B cell (primary cell): ENCODE results near the gene PRUNE1. TPM values are rescaled to one million over a fixed set of nuclear protein-coding genes. Genes with fewer than 3 reads are reported as not detected.

Experiments
- ATAC-seq: fragments of 200-7000 bp; cut with Tn5 transposase; one replicate; pipeline ENCODE4 v1.10.0; 2021; ENCODE audit warnings: low read depth, mild to moderate bottlenecking, moderate number of reproducible peaks, moderate library complexity
- CTCF ChIA-PET: fragments of 350-600 bp; sonication (Branson Sonifier 250); formaldehyde crosslinking; loops from one replicate; lab custom pipeline; 2021; ENCODE audit warnings: antibody characterized with exemption, inconsistent platforms; lab: Charles Lee
- POLR2A ChIA-PET: fragments of 350-600 bp; sonication (Branson Sonifier 250); formaldehyde crosslinking; loops from one replicate; lab custom pipeline; 2021; ENCODE audit warnings: antibody characterized with exemption; lab: Charles Lee
- DNase-seq: peaks from one replicate; pipeline ENCODE4 v3.0.0; 2013
- H2AFZ ChIP-seq: 2 replicates; pipeline ENCODE4 v1.6.1; 2012; ENCODE audit warnings: mild to moderate bottlenecking, low read depth, low read length; ENCODE audit not compliant: insufficient read depth, poor library complexity, severe bottlenecking
- H3K27ac ChIP-seq, 2 donors: 1 replicate in 1 of 2; 2 replicates in 1 of 2; pipeline ENCODE4 v1.5.1; 2012 to 2013; ENCODE audit warnings: low read length in 2 of 2, mild to moderate bottlenecking in 2 of 2, moderate library complexity in 1 of 2
- H3K27me3 ChIP-seq, 4 experiments: fragments of 200-600 bp in 1 of 4; sonication (generic) in 1 of 4; replicated peaks in 1 of 4; 1 replicate in 2 of 4; 2 replicates in 2 of 4; pipeline versions ENCODE4 v1.6.1 to v1.7.0; 2013 to 2016; ENCODE audit warnings: low read length in 3 of 4, mild to moderate bottlenecking in 2 of 4, mixed read lengths in 1 of 4, moderate library complexity in 1 of 4; ENCODE audit not compliant: insufficient read depth in 4 of 4, control insufficient read depth in 3 of 4; ENCODE audit errors: control extremely low read depth in 1 of 4
- H3K36me3 ChIP-seq, 2 experiments: replicated peaks in 1 of 2; 1 replicate in 1 of 2; 2 replicates in 1 of 2; pipeline versions ENCODE4 v1.6.1 to v1.7.1; 2013; ENCODE audit warnings: low read length in 1 of 2; ENCODE audit not compliant: insufficient read depth in 2 of 2, control insufficient read depth in 1 of 2; ENCODE audit errors: control extremely low read depth in 1 of 2, extremely low read depth in 1 of 2
- H3K4me1 ChIP-seq, 2 donors: fragments of 200-600 bp in 1 of 2; sonication (generic) in 1 of 2; 1 replicate in 1 of 2; 2 replicates in 1 of 2; pipeline versions ENCODE4 v1.5.1 to v1.6.1; 2013 to 2017; ENCODE audit warnings: low read length in 2 of 2; ENCODE audit not compliant: control insufficient read depth in 2 of 2, insufficient read depth in 2 of 2
- H3K4me2 ChIP-seq: replicated peaks from 2 replicates; pipeline ENCODE3; 2012; ENCODE audit warnings: mild to moderate bottlenecking, low read depth, low read length; ENCODE audit not compliant: poor library complexity, severe bottlenecking
- H3K4me3 ChIP-seq, 5 experiments: fragments of 200-600 bp in 1 of 5; sonication (generic) in 1 of 5; 1 replicate in 3 of 5; 2 replicates in 2 of 5; pipeline versions ENCODE4 v1.5.1 to v1.7.0; 2011 to 2016; ENCODE audit warnings: low read length in 4 of 5, mild to moderate bottlenecking in 4 of 5, low read depth in 2 of 5, control low read depth in 1 of 5, moderate library complexity in 1 of 5; ENCODE audit not compliant: insufficient read depth in 1 of 5; ENCODE audit errors: control extremely low read depth in 1 of 5, extremely low read depth in 1 of 5
- H3K79me2 ChIP-seq: fragments of 200-600 bp; sonication (generic); one replicate; pipeline ENCODE4 v1.6.0; 2016; ENCODE audit warnings: low read length; ENCODE audit not compliant: control insufficient read depth, insufficient read depth
- H3K9ac ChIP-seq: fragments of 200-600 bp; sonication (generic); 2 replicates; pipeline ENCODE4 v1.6.1; 2017; ENCODE audit warnings: mild to moderate bottlenecking, low read length, moderate library complexity
- H3K9me3 ChIP-seq, 3 donors: one replicate each; pipeline versions ENCODE4 v1.6.1 to v1.7.1; 2013; ENCODE audit warnings: low read length in 2 of 3; ENCODE audit not compliant: control insufficient read depth in 2 of 3, insufficient read depth in 1 of 3; ENCODE audit errors: control extremely low read depth in 1 of 3
- H4K20me1 ChIP-seq: 2 replicates; pipeline ENCODE4 v1.6.0; 2012; ENCODE audit warnings: mild to moderate bottlenecking, low read length; ENCODE audit not compliant: insufficient read depth, control insufficient read depth, poor library complexity, severe bottlenecking
- H3K27ac Mint-ChIP-seq: one replicate; pipeline ENCODE4 v1.8.0; 2021; ENCODE audit warnings: mixed read lengths
- H3K27me3 Mint-ChIP-seq: one replicate; pipeline ENCODE4 v1.8.0; 2021; ENCODE audit warnings: mixed read lengths
- H3K4me1 Mint-ChIP-seq: one replicate; pipeline ENCODE4 v1.8.0; 2021; ENCODE audit warnings: mixed read lengths
- H3K4me3 Mint-ChIP-seq: one replicate; pipeline ENCODE4 v1.8.0; 2021; ENCODE audit warnings: mixed read lengths
- H3K9me3 Mint-ChIP-seq: one replicate; pipeline ENCODE4 v1.8.0; 2022; ENCODE audit warnings: mixed read lengths; ENCODE audit not compliant: insufficient read depth
- CTCF ChIP-seq: fragments of 200-600 bp; IDR thresholded peaks from one replicate; pipeline ENCODE4 v1.8.0; 2022; ENCODE audit warnings: antibody characterized with exemption, mild to moderate bottlenecking
- EZH2 ChIP-seq: IDR thresholded peaks from 2 replicates; pipeline ENCODE4 v1.6.1; 2012; ENCODE audit warnings: borderline replicate concordance, low read depth, mild to moderate bottlenecking, moderate library complexity, low read length; ENCODE audit not compliant: insufficient read depth, poor library complexity, severe bottlenecking
- WGBS: methylation state at CpG from one replicate; pipeline ENCODE4 v1.1.5; 2013; ENCODE audit warnings: missing lambda C conversion rate; ENCODE audit not compliant: insufficient coverage; 5-methylcytosine and 5-hydroxymethylcytosine counted together
- intact Hi-C: fragments of 100-400 bp; cut with micrococcal nuclease; formaldehyde crosslinking; loops from one replicate; pipeline ENCODE4 v1.10.0; 2022
- polyA plus RNA-seq: library from polyadenylated mRNA; depleted of rRNA; stranded (reverse); fragments of >200 nt; gene quantifications from 2 replicates; pipeline ENCODE4 v1.2.3, GENCODE V29; 2012
- total RNA-seq, 2 donors: library from RNA; stranded (reverse); fragments of 120-200 nt in 1 of 2; gene quantifications; 1 replicate in 1 of 2; 2 replicates in 1 of 2; pipeline versions ENCODE4 v1.2.3 to v1.2.4, GENCODE V29; 2013 to 2022

The PRUNE1 gene
- total and polyA plus RNA-seq, 2 donors (not counting 1 experiment from before 2014, with no cell fraction given), result 15.9 to 21.3 TPM

GRCh38 chr1:151056149-151056548, 47.9 kb downstream of the PRUNE1 start:
- Mint-ChIP-seq H3K9me3 (no peaks in the 10 kb centered on the region), H3K4me1 (peaks cover 58% of the 10 kb centered on the region), H3K27me3 (no peaks in the 10 kb centered on the region), H3K27ac (peak overlapping the region; percentile 94), H3K4me3 (peak overlapping the region; percentile 99)
- no peaks in the 10 kb centered on the region for H3K9me3 ChIP-seq
- H3K4me1 ChIP-seq, result peaks cover 47 to 55% of the 10 kb centered on the region in 2 donors
- H3K27me3 ChIP-seq, result no peaks in the 10 kb centered on the region
- H4K20me1 ChIP-seq, result peaks cover 13% of the 10 kb centered on the region
- POLR2A ChIA-PET, result interaction anchor here (0.9 to 1.6 kb wide), 3 partner anchors 10 to 17 kb away, joined by 3 to 6 read pairs (median 4); no protein-coding TSS in a partner anchor
- H3K4me2 ChIP-seq, result peak overlapping the region; percentile 97
- peaks cover 0 to 57% of the 10 kb centered on the region in 2 experiments for H3K36me3 ChIP-seq
- DNase-seq, result peak; percentile 66
- H3K4me3 ChIP-seq, result peak overlapping the region; percentile 87 to 99 (median 97)
- 0% methylated on average over 1 of the region's 2 CpGs for WGBS
- no peak overlapping the region for H2AFZ ChIP-seq
- peak overlapping the region; percentile 91 for H3K9ac ChIP-seq
- intact Hi-C loops, result loop anchor here (1.0 to 5.0 kb wide), 3 partner anchors 8 to 226 kb away; partner anchors contain the start of gene ZNF687
- H3K79me2 ChIP-seq, result peaks cover 65% of the 10 kb centered on the region
- peak overlapping the region; percentile 76 to 95 for H3K27ac ChIP-seq
- CTCF ChIA-PET, result interaction anchor here (1.0 to 9.2 kb wide), 7 partner anchors 7 to 101 kb away, joined by 3 to 82 read pairs (median 5); partner anchors contain the start of genes C1orf56, GABPB2 and TNFAIP8L2
- TF ChIP-seq CTCF (no peak), EZH2 (no peak)
- ATAC-seq, result peak; percentile 22

- DNase-seq, result no peak
Observed at GRCh38 chr1:151058692-151059091, 50.4 kb downstream of the PRUNE1 start.

More at GRCh38 chr1:151058692-151059091, 50.4 kb downstream of the PRUNE1 start:
- intact Hi-C loops, result loop anchor here (1.0 to 5.0 kb wide), 9 partner anchors 13 to 496 kb away; partner anchors contain the start of genes ARNT, PRUNE1, TNFAIP8L2 and ZNF687
- Histone ChIP-seq H3K4me2 (peak overlapping the region; percentile 97), H3K4me3 (peak overlapping the region; percentile 87 to 99 (median 97)), H4K20me1 (peaks cover 13% of the 10 kb centered on the region), H2AFZ (peak overlapping the region; percentile 90), H3K27ac (peak overlapping the region; percentile 76 to 95), H3K4me1 (peaks cover 43 to 51% of the 10 kb centered on the region in 2 donors), H3K9me3 (no peaks in the 10 kb centered on the region), H3K9ac (peak overlapping the region; percentile 91), H3K36me3 (peaks cover 0 to 31% of the 10 kb centered on the region in 2 experiments), H3K27me3 (no peaks in the 10 kb centered on the region), H3K79me2 (peaks cover 65% of the 10 kb centered on the region)
- Mint-ChIP-seq H3K4me3 (peak overlapping the region; percentile 99), H3K4me1 (peaks cover 51% of the 10 kb centered on the region), H3K27me3 (no peaks in the 10 kb centered on the region), H3K27ac (peak overlapping the region; percentile 94), H3K9me3 (no peaks in the 10 kb centered on the region)
- CTCF ChIA-PET, result interaction anchor here (0.6 to 9.2 kb wide), 13 partner anchors 9 to 136 kb away, joined by 3 to 82 read pairs (median 5); partner anchors contain the start of genes C1orf56, GABPB2, MINDY1 and TNFAIP8L2
- no peak for ATAC-seq
- WGBS, result 1% methylated on average over 9 of the region's 10 CpGs
- POLR2A ChIA-PET, result interaction anchor here (0.6 to 4.5 kb wide), 4 partner anchors 10 to 112 kb away, joined by 4 to 36 read pairs (median 16); partner anchors contain the start of genes C1orf56 and GABPB2
- TF ChIP-seq CTCF (no peak), EZH2 (no peak)
